Cortex of kidney (tissue), 1 donor: Measurements from ENCODE around the gene MYO1G.
"Not testable (repeated sequence)": the region's sequence is repeated elsewhere in the genome, so short reads cannot be mapped to it uniquely, and the experiment has no call there.

ENCODE experiments used
- DNase-seq: peaks from one replicate; lab custom pipeline; 2025; lab: John Stamatoyannopoulos, UW

The MYO1G gene

DNA sequence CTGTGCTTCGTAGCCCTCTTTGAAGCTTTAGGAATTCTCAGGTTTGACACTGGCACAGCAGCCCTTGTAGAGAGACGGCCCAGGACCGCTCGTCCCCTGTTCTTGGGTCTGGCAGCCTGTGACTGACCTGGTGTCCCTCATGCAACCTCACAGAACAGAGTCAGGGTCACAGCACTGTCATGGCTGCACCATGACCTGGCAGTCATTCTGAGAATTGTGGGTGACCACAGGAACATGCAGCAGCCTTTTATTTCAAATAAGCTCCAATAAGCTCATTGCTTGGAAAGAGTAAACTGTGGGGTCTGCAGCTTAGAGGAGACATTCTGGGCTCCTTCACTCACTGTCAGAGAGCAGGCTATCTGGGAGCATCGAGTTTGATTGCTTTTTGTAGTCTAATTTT, 42.5 kb downstream of the MYO1G start:
- no peak for DNase-seq

DNA sequence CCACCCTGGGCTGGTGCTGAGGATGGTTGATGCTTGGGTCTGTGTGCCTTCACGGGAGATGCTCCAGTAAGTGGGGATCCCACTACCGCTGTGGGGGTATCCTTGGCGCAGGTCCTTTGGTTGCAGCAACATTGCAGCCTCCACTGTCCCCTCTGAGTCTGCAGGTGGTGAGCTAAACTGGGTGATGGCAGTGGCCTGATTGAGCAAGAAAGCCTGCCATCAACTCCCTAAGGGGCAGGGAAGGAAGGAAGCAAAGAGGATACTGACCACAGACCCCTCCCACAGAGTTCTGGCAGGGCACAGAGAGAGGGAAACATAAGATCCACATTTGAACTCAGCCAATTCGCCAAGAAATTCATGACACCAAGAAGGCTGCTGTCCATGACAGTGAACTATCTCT, 43.2 kb downstream of the MYO1G start:
- DNase-seq, result no peak

DNA sequence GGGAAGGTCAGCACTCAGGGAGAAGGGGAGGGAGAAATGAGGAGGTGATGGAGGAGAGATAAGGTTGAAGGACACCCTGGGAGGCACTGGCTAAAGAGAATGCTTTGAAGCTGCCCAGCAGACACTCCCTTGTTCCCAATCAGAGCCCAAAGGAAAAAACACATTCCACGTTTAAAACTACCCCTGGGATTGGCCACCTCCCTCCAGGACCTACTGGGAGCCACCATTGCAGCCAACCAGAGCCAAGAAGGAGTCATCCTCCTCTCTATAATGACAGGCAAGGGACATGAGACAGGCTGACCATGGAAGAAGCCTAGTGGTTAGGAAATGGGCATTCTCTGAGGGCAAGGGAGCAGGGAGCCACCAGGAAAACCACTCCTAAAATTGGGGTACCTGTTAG, 43.8 kb downstream of the MYO1G start:
- DNase-seq, result no peak

DNA sequence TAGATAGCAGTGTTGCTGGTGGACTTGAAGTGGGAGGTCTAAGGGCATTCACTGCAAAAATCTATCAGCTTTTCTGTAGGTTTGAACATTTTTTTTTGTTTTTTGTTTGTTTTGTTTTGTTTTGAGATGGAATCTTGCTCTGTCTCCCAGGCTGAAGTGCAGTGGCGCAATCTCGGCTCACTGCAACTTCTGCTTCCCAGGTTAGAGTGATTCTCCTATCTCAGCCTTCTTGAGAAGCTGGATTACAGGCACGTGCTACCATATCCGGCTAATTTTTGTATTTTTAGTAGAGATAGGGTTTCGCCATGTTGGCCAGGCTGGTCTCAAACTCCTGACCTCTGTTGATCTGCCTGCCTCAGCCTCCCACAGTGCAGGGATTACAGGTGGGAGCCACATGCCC, 44.3 kb downstream of the MYO1G start:
- not testable (repeated sequence) for DNase-seq

DNA sequence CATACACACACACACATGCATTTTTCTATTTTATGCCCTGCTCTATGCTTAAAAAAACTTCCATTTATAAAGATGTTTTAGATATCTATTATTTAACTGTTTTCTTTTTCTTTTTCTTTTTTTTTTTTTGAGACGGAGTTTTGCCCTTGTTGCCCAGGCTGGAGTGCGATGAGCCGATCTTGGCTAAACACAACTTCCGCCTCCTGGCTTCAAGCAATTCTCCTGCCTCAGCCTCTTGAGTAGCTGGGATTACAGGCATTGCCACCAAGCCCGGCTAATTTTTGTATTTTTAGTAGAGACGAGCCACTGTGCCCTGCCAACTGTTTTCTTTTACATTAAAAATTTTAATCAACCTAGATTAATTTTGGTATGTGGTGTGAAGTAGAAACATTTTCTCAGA, 47.9 kb downstream of the MYO1G start:
- DNase-seq, result no peak

DNA sequence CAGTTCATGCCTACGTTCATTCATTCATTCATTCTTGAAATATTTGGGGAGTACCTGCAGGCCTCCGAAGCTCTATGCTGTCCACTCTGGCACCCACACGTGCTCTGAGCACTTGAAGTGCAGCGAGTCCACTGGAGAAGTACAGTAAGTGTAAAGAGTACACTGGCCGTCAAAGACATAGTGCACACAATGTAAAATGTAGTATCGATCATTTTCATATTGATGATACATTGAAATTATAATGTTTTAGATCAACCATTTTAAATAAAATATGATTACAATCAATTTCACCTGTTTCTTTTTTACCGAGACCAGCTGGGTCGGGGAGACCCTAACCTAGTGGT, 56.5 kb downstream of the MYO1G start:
- no peak for DNase-seq

DNA sequence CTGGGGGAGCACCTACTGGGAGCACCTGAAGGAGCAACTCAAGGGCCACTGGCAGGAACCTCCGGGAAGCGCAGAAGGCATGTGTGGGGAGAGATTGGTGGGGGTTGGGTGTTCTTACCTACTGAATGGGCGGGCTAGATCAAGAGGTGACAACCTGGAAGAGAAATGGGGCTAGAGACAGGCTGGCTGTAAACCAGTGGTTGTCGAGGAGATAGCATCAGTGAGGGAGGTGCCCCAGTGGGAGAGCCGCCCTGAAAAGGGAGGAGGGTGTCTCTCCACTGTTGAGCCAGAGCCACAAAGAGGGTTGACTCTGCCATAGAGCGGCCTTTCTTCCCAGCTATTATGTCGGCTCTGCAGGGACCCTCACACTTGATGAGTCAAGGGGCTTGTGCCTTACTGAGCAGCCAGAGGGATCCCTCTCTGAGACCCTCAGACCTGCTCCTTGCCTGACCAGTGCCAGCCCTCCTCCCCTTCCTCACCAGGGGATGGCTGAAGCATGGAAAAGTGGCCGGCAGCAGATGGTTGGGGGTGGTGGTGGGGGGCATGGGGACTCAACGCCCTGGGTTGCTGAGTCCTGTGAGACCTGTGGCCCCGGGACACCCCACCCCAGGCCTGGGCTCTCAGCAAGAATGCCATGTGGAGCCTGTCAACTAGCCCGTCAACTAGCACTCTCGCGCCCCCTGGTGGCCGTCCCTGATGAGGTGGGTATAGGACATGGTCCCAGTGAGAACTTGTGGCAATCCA, 57.0 kb downstream of the MYO1G start:
- DNase-seq, result no peak

DNA sequence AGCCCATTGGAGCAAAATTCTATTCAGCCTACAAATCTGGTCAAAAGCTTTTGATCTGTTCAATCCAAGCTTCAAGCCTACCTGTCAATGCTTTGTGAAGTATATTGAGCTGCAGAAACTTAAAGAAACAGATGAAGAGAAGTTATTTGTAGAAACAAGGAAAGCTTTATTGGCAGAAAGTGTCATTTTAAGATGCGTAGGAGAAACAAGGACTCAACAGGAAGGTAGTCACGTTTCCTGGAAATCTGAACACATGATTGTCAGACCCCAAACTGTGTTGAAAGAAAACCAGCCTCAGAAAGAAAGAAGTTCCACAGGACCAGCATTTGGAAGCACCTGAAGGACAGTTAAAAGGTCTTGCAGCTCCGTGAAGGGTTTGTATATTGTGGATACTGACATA, 58.7 kb downstream of the MYO1G start:
- DNase-seq, result no peak

DNA sequence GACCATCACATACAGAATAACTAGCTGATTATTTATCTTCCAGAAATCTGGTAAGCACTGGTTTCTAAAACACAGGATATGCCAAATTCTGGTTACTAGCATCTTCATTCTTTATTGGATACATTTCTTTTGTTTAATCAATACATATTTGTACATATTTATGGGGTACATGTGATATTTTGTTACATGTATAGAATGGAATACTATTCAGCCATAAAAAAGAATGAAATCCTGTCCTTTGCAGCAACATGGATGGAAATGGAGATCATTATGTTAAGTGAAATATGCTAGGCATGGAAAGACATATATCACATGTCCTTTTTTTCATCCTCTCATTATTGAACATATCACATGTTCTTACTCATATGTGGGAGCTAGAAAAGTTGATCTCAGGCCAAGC, 60.8 kb downstream of the MYO1G start:
- DNase-seq, result no peak

DNA sequence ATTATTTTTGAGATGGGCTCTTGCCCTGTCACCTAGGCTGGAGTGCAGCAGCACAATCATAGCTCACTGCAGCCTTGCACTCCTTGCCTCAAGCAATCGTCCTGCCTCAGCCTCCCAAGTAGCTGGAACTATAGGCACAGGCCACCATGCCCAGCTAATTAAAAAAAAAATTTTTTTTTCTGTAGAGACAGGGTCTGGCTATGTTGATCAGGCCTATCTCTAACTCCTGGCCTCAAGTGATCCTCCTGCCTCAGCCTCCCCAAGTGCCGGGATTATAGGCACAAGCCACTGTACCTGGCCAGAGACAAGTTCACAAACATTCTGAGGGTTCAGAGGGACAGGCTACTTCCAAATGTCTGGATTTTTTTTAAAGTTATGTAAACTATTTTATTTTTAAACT, 61.4 kb downstream of the MYO1G start:
- no peak for DNase-seq

DNA sequence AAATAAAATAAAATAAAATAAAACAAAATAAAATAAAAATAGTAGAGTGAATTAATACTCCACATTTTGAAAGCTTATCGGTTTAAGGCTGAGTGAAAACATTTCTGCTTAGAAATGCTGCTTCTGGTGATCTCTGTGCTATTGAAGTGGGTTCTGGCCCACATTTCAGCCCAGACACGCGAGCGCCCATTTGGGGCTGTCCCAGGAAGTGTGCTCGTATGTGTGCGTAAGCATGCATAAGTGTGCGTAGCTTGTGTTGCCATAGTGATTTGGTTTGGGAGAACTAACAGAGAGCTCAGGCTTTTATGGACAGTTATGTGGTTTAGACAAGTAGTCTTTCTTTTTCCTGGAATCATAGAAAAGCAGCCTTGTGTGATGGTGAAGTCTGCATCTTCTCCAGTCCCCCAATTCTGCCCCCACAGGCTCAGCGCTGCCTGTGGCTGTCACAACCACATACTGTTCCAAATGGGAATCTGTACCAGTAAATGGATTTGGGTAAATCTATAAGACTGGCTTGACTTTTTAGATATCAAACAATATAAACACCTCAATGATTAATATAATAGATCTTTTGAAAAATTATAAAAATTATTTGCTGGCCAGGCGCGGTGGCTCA, 63.7 kb downstream of the MYO1G start:
- no peak for DNase-seq

DNA sequence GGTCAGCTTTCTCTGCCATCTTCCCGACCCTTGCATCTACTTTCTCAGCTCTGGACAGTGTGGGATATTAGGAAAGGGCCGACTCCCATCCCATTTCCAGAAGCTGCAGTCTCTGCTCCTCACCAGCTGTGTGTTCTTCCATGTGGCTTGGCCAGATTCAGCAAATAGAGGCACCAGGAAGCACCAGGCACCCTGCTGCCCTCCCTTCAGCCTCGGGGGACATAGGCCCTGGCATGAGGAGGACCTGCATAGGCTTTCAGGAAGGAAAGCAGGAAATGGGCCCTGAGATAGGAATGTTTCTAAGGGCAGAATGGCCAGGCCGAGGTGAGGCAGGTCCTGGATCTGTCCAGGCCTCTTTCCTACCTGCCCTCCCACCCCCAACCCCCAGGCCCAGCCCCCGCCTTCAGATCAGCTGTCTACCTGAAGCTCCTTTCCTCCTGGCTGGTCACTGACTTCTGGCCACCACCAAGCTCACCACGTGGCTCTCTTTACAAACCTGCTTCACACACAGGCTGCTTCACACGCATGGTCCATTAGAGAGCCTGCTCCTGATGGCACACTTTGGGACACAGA, 66.0 kb downstream of the MYO1G start:
- DNase-seq, result no peak
